ENCODE measurements around the gene ATAD2B. TPM values are rescaled to one million over a fixed set of nuclear protein-coding genes. Genes with fewer than 3 reads are reported as not detected.

The ATAD2B gene
- total RNA-seq, 4 donors from 2014 or later, result 28.8 to 81.9 (median 31.8) TPM

DNA sequence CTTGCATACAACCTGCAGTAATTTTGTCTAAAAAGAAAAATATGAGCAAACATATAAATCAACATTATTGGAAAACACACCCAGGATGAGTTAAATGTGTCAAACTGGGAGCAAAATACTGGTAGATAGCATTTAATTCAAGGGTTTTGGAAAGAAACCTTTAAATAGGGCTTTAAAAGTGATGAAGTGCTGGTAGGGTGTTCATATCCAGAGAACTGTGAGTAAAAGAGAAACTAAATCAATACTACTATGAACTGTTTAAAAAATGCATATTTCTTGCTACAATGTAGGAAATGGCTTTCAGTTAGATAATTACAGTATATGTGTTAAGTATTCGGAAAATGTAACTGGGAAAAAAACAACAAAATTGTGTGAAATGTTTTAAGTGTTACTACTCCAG is 117.8 kb downstream of the ATAD2B start:
- Histone ChIP-seq H3K4me3 (no peak overlapping the region), H3K4me1 (peaks cover 3% of the 10 kb centered on the region), H3K36me3 (peaks cover 13% of the 10 kb centered on the region), H3K9me3 (no peaks in the 10 kb centered on the region), H3K27me3 (no peaks in the 10 kb centered on the region), H3K27ac (no peak overlapping the region)
- WGBS, result 91% methylated on average over 1 of the region's 1 CpG
- TF ChIP-seq, protein P1, sequence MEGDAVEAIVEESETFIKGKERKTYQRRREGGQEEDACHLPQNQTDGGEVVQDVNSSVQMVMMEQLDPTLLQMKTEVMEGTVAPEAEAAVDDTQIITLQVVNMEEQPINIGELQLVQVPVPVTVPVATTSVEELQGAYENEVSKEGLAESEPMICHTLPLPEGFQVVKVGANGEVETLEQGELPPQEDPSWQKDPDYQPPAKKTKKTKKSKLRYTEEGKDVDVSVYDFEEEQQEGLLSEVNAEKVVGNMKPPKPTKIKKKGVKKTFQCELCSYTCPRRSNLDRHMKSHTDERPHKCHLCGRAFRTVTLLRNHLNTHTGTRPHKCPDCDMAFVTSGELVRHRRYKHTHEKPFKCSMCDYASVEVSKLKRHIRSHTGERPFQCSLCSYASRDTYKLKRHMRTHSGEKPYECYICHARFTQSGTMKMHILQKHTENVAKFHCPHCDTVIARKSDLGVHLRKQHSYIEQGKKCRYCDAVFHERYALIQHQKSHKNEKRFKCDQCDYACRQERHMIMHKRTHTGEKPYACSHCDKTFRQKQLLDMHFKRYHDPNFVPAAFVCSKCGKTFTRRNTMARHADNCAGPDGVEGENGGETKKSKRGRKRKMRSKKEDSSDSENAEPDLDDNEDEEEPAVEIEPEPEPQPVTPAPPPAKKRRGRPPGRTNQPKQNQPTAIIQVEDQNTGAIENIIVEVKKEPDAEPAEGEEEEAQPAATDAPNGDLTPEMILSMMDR (IDR thresholded peaks at IDR 0.05), result no peak
- no peak for DNase-seq (ENCODE audit: low spot score in 2 of 2)

DNA sequence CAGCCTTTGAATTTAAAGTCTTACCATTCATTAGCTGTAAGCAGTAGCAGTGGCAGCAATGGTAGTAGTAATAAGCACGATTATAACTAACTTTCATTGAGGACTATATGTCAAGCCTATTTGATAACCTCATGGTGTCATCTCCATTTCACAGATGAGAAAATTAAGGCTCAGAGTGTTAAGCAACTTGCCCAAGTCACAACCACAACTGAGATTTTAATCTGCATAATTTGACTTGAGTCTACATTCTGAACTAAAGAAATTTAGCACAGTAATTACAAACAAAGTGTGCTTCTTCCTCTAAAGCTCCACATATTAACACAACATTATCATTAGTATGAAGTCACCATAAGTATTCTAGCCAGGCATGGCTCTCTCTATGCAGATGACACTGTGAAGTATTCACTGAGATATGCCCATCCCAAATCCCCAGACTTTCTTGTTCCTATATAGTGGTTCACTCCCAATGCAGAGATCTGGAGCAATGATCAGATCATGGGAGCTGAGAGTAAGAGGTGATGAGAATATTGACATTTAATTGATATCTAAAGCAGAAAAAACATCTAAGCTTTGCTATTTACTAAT is 120.2 kb downstream of the ATAD2B start:
- peaks cover 13% of the 10 kb centered on the region for H3K36me3 ChIP-seq
- H3K4me3 ChIP-seq, result no peak overlapping the region
- no peak overlapping the region for H3K27ac ChIP-seq
- TF ChIP-seq POLR2A (IDR thresholded peaks at IDR 0.05) (no peak), EP300 (IDR thresholded peaks at IDR 0.05) (no peak), POLR2AphosphoS5 (IDR thresholded peaks at IDR 0.05) (no peak)
- TF ChIP-seq, protein P1 (IDR thresholded peaks at IDR 0.05), result no peak
- H3K4me1 ChIP-seq, result peaks cover 14% of the 10 kb centered on the region
- DNase-seq (ENCODE audit: low spot score in 2 of 2), result no peak
- WGBS, result 97% methylated on average over 1 of the region's 1 CpG
- no peaks in the 10 kb centered on the region for H3K27me3 ChIP-seq
- no peaks in the 10 kb centered on the region for H3K9me3 ChIP-seq

DNA sequence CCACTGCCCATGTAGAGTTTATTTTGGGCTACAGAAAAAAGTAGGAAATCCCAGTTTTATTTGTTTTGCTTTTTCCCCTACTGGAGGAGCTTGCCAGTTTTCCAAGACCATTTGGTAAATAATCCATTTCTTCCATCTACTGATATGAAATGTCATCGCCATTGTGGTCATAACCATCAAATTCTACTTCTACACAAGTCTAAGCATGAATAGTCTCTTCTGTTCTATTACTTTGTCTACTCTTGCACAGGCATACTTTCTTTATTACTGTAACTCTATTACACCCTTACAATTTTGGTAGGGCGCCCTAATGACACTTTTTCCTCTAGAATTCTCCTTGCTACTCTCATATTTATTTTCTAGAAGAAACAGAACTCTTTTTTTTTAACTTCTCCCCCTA is 120.7 kb downstream of the ATAD2B start:
- TF ChIP-seq POLR2A (IDR thresholded peaks at IDR 0.05) (no peak), EP300 (IDR thresholded peaks at IDR 0.05) (no peak), POLR2AphosphoS5 (IDR thresholded peaks at IDR 0.05) (no peak)
- TF ChIP-seq, protein P1 (IDR thresholded peaks at IDR 0.05), result no peak
- H3K27me3 ChIP-seq, result no peaks in the 10 kb centered on the region
- H3K9me3 ChIP-seq, result no peaks in the 10 kb centered on the region
- 46% methylated on average over 2 of the region's 2 CpGs for WGBS
- H3K27ac ChIP-seq, result no peak overlapping the region
- peaks cover 13% of the 10 kb centered on the region for H3K36me3 ChIP-seq
- no peak for DNase-seq (ENCODE audit: low spot score in 2 of 2)
- no peak overlapping the region for H3K4me3 ChIP-seq
- H3K4me1 ChIP-seq, result peaks cover 14% of the 10 kb centered on the region

DNA sequence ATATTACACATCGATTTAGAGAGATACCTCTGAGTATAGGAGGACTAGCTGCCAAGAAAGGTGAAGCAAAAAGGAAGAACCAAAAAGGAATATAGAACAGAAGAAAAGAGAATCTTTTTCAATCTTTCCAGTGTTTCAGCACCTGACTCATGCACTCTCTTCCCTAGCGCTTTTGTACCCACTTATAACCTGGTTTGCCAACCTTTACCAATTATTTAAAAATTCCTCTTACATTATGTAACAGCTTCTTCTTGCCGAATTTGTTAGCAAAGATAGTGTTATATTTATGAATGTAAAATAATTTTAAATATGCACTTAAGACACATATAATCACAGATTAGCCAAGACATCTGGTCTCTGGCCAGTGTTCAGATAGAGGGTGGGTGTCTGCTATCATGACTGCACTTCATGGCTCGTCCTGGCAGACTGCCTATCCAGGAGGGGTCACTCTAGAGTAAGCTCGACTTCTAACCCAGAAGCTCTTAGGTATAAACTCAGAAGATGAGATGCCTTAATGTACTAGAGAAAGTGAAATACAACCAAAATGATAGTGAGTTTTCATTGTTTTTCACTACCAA is 122.9 kb downstream of the ATAD2B start:
- no peaks in the 10 kb centered on the region for H3K9me3 ChIP-seq
- DNase-seq (ENCODE audit: low spot score in 2 of 2), result no peak
- H3K4me3 ChIP-seq, result no peak overlapping the region
- H3K27me3 ChIP-seq, result no peaks in the 10 kb centered on the region
- WGBS, result 39% methylated on average over 5 of the region's 5 CpGs
- TF ChIP-seq, protein P1 (IDR thresholded peaks at IDR 0.05), result no peak
- TF ChIP-seq POLR2A (IDR thresholded peaks at IDR 0.05) (no peak), POLR2AphosphoS5 (IDR thresholded peaks at IDR 0.05) (no peak), EP300 (IDR thresholded peaks at IDR 0.05) (no peak)
- peaks cover under 1% of the 10 kb centered on the region for H3K36me3 ChIP-seq
- peaks cover 14% of the 10 kb centered on the region for H3K4me1 ChIP-seq
- H3K27ac ChIP-seq, result no peak overlapping the region

DNA sequence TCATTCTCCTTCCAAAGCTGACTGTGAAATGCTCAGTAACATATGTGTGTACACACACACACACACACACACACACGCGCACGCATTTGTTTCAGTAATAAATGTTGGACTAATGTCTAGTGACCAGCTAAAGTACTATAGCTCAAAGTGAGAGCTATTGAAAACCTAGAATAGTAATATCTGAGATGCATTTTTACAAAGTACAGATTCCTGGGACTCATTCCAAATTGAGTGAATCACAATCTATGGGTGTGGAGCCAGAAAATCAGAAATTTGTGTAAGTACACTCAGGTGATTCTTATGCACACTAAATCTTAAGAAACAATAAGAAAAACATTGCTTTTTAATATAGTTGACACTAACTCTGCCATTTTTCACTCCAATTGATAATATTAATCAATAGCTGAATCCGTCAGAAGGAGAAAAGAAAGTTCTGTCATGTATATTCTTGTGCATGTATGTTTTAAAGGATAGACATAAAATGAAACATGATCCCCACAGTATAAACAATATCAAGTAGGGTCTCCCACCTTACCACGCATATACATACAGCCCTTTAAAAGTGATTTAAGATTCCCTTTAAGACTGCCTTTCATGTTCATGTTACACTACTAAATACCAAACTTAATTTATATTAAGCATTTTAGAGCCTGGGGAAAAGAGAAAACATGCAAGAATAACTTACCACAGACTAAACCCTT is 123.5 kb downstream of the ATAD2B start:
- Histone ChIP-seq H3K4me1 (peaks cover 14% of the 10 kb centered on the region), H3K27ac (no peak overlapping the region), H3K36me3 (no peaks in the 10 kb centered on the region), H3K27me3 (no peaks in the 10 kb centered on the region), H3K9me3 (no peaks in the 10 kb centered on the region), H3K4me3 (no peak overlapping the region)
- WGBS, result 59% methylated on average over 5 of the region's 5 CpGs
- no peak for DNase-seq (ENCODE audit: low spot score in 2 of 2)
- TF ChIP-seq POLR2A (IDR thresholded peaks at IDR 0.05) (no peak), EP300 (IDR thresholded peaks at IDR 0.05) (no peak), POLR2AphosphoS5 (IDR thresholded peaks at IDR 0.05) (no peak)
- TF ChIP-seq, protein P1 (IDR thresholded peaks at IDR 0.05), result no peak
